Measurements from ENCODE around the gene TRAF3IP1. TPM values are rescaled to one million over a fixed set of nuclear protein-coding genes. Genes with fewer than 3 reads are reported as not detected.

The TRAF3IP1 gene
- total RNA-seq, 1 experiment from 2014 or later, result 8.2 TPM

DNA sequence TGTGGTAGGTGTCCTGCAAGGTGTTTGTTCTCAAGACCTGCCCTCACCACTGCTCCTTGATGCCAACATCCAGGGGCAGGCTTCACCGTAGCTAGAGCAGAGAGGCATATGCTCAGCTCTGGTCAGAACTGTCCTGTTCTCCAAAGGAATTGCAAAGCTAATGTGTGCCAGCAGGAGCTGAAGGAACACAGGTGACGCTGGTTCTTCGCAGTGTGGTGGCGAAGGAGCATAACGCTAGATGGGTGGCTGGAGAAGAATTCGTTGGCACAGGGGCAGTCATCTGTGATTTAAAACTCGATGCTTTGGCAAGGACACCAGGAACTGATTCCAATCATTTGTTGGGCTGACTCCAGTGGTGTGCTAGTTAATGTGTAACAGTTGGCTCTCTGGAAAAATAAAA lies 20.5 kb upstream of the TRAF3IP1 start:
- H4K20me1 ChIP-seq (ENCODE audit: low read length), result no peaks in the 10 kb centered on the region
- H3K9me2 ChIP-seq (replicated peaks; ENCODE audit: low read length), result no peaks in the 10 kb centered on the region
- no TSS peak for BruUV-seq (replicated peaks)
- no peak overlapping the region for H3K27ac ChIP-seq (ENCODE audit: low read length)
- TF ChIP-seq EZH2 (IDR thresholded peaks at IDR 0.05; ENCODE audit: low read length, unreplicated experiment) (no peak), EZH2phosphoT487 (IDR thresholded peaks at IDR 0.05; ENCODE audit: borderline replicate concordance, low read length) (no peak)
- TF ChIP-seq, protein P1, sequence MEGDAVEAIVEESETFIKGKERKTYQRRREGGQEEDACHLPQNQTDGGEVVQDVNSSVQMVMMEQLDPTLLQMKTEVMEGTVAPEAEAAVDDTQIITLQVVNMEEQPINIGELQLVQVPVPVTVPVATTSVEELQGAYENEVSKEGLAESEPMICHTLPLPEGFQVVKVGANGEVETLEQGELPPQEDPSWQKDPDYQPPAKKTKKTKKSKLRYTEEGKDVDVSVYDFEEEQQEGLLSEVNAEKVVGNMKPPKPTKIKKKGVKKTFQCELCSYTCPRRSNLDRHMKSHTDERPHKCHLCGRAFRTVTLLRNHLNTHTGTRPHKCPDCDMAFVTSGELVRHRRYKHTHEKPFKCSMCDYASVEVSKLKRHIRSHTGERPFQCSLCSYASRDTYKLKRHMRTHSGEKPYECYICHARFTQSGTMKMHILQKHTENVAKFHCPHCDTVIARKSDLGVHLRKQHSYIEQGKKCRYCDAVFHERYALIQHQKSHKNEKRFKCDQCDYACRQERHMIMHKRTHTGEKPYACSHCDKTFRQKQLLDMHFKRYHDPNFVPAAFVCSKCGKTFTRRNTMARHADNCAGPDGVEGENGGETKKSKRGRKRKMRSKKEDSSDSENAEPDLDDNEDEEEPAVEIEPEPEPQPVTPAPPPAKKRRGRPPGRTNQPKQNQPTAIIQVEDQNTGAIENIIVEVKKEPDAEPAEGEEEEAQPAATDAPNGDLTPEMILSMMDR (conservative IDR thresholded peaks at IDR 0.05; ENCODE audit: low read depth, low read length), result no peak
- CTCF ChIA-PET, result no interaction called here
- H3K4me3 ChIP-seq (ENCODE audit: low read length), result no peak overlapping the region
- H2AFZ ChIP-seq (ENCODE audit: low read length), result no peak overlapping the region
- no peak overlapping the region for H3K9ac ChIP-seq (ENCODE audit: low read length)
- POLR2A ChIA-PET (ENCODE audit: unreplicated experiment), result no interaction called here
- H3K36me3 ChIP-seq (ENCODE audit: low read depth, low read length), result no peaks in the 10 kb centered on the region
- intact Hi-C loops (cut with micrococcal nuclease), result no loop called here
- no peak overlapping the region for H3K4me2 ChIP-seq (ENCODE audit: low read length)
- no peaks in the 10 kb centered on the region for H3K4me1 ChIP-seq (ENCODE audit: insufficient read depth, low read length)
- H3K79me2 ChIP-seq (ENCODE audit: low read length), result no peaks in the 10 kb centered on the region
- no peaks in the 10 kb centered on the region for H3F3A ChIP-seq (ENCODE audit: low read length, unreplicated experiment)
- ATAC-seq (no peak), DNase-seq (no peak)
- H3K9me3 ChIP-seq (ENCODE audit: low read length), result no peaks in the 10 kb centered on the region
- no peaks in the 10 kb centered on the region for H3K27me3 ChIP-seq (ENCODE audit: low read length)

DNA sequence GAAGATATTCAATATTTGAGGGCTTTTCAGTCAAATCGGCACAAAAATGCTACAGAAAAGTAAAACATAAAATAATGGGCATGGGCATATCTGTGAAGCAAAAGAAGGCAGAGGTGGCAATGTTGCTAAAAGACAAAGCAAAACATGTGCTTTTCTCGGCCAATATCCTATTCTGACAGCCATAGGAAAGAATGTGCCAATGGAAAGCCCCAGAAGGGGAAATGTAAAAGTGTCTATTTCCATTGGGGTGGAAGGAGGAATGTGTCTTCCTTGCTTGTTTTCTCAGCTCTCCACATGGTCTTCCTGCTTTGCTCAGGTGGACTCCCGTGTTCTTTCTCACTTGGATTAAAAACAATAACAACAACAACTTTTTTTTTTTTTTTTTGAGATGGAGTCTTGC lies 18.2 kb upstream of the TRAF3IP1 start:
- H3K4me1 ChIP-seq (ENCODE audit: insufficient read depth, low read length), result no peaks in the 10 kb centered on the region
- DNase-seq (no peak), ATAC-seq (no peak)
- no peaks in the 10 kb centered on the region for H3K9me2 ChIP-seq (replicated peaks; ENCODE audit: low read length)
- no peaks in the 10 kb centered on the region for H4K20me1 ChIP-seq (ENCODE audit: low read length)
- ChIA-PET POLR2A (ENCODE audit: unreplicated experiment) (no interaction called here), CTCF (no interaction called here)
- TF ChIP-seq, protein P1 (conservative IDR thresholded peaks at IDR 0.05; ENCODE audit: low read depth, low read length), result no peak
- TF ChIP-seq EZH2phosphoT487 (IDR thresholded peaks at IDR 0.05; ENCODE audit: borderline replicate concordance, low read length) (no peak), EZH2 (IDR thresholded peaks at IDR 0.05; ENCODE audit: low read length, unreplicated experiment) (no peak)
- BruUV-seq (replicated peaks), result no TSS peak
- H3K9me3 ChIP-seq (ENCODE audit: low read length), result no peaks in the 10 kb centered on the region
- no peaks in the 10 kb centered on the region for H3K79me2 ChIP-seq (ENCODE audit: low read length)
- no peak overlapping the region for H3K4me3 ChIP-seq (ENCODE audit: low read length)
- intact Hi-C loops (cut with micrococcal nuclease), result no loop called here
- H3K4me2 ChIP-seq (ENCODE audit: low read length), result no peak overlapping the region
- no peaks in the 10 kb centered on the region for H3F3A ChIP-seq (ENCODE audit: low read length, unreplicated experiment)
- H3K9ac ChIP-seq (ENCODE audit: low read length), result no peak overlapping the region
- no peak overlapping the region for H2AFZ ChIP-seq (ENCODE audit: low read length)
- H3K27ac ChIP-seq (ENCODE audit: low read length), result no peak overlapping the region
- no peaks in the 10 kb centered on the region for H3K36me3 ChIP-seq (ENCODE audit: low read depth, low read length)
- no peaks in the 10 kb centered on the region for H3K27me3 ChIP-seq (ENCODE audit: low read length)

DNA sequence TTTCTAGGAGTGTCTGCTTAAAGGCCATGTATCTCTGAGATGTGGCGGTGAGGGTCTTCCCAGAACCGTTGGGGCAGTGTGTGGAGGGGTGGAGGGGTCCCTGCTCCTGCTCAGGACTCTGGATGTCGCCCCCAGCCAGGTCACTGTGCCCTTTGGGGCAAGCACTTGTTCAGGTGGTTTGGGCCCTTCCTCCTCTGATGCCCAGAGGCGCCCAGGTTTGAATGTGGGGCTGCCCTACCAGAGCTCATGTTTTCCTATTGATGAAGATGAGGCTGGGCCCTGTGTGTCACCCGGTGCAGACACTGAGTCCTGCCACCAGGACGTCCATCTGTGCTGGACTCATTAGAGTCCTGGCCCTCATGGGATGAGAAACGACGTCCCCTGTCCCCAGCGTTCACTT lies 17.6 kb upstream of the TRAF3IP1 start:
- Histone ChIP-seq H3K4me3 (ENCODE audit: low read length) (no peak overlapping the region), H3K79me2 (ENCODE audit: low read length) (no peaks in the 10 kb centered on the region), H3K9ac (ENCODE audit: low read length) (no peak overlapping the region), H3K4me1 (ENCODE audit: insufficient read depth, low read length) (no peaks in the 10 kb centered on the region), H3K4me2 (ENCODE audit: low read length) (no peak overlapping the region), H3K27me3 (ENCODE audit: low read length) (no peaks in the 10 kb centered on the region), H3K9me3 (ENCODE audit: low read length) (no peaks in the 10 kb centered on the region), H3K36me3 (ENCODE audit: low read depth, low read length) (no peaks in the 10 kb centered on the region), H3K9me2 (replicated peaks; ENCODE audit: low read length) (no peaks in the 10 kb centered on the region), H2AFZ (ENCODE audit: low read length) (no peak overlapping the region), H3F3A (ENCODE audit: low read length, unreplicated experiment) (no peaks in the 10 kb centered on the region), H4K20me1 (ENCODE audit: low read length) (no peaks in the 10 kb centered on the region), H3K27ac (ENCODE audit: low read length) (no peak overlapping the region)
- ChIA-PET POLR2A (ENCODE audit: unreplicated experiment) (no interaction called here), CTCF (interaction anchor here (0.5 to 0.6 kb wide), 2 partner anchors 38 to 316 kb away, joined by 3 to 9 read pairs; no protein-coding TSS in a partner anchor)
- intact Hi-C loops (cut with micrococcal nuclease), result no loop called here
- BruUV-seq (replicated peaks), result no TSS peak
- DNase-seq, result no peak
- ATAC-seq, result no peak
- no peak for TF ChIP-seq EZH2phosphoT487 (IDR thresholded peaks at IDR 0.05; ENCODE audit: borderline replicate concordance, low read length)
- TF ChIP-seq, protein P1 (conservative IDR thresholded peaks at IDR 0.05; ENCODE audit: low read depth, low read length), result no peak
- TF ChIP-seq EZH2 (IDR thresholded peaks at IDR 0.05; ENCODE audit: low read length, unreplicated experiment), result no peak
